ENCODE results near the gene ASIC4.

ASIC4 gene

DNA sequence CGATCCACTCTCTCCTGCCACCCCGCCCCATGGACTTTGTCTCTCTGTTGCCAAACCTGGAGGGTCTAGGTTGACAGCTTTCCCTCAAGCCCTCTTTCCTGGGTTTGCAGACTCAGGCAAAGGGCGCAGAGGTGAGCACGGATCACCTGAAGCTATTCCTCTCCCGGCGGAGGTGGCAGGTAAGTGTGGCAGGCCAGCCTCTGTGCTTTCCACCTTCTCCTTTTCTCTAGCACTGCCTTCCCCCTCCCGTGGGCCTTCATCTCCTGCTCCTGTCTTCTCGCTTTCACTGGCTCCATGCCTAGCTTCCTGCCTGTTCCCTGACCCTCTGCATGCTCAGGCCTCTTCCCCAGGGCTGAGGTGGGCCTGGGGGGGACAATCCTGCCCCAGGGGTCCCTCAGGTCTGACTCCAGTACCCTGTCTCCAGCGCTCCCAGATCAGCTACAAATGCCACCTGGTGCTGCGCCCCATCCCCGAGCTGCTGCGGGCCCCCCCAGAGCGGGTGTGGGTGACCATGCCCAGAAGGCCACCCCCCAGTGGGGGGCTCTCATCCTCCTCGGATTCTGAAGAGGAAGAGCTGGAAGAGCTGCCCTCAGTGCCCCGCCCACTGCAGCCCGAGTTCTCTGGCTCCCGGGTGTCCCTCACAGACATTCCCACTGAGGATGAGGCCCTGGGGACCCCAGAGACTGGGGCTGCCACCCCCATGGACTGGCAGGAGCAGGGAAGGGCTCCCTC, 31.4 kb upstream of the ASIC4 start:
- DNase-seq: no peak

DNA sequence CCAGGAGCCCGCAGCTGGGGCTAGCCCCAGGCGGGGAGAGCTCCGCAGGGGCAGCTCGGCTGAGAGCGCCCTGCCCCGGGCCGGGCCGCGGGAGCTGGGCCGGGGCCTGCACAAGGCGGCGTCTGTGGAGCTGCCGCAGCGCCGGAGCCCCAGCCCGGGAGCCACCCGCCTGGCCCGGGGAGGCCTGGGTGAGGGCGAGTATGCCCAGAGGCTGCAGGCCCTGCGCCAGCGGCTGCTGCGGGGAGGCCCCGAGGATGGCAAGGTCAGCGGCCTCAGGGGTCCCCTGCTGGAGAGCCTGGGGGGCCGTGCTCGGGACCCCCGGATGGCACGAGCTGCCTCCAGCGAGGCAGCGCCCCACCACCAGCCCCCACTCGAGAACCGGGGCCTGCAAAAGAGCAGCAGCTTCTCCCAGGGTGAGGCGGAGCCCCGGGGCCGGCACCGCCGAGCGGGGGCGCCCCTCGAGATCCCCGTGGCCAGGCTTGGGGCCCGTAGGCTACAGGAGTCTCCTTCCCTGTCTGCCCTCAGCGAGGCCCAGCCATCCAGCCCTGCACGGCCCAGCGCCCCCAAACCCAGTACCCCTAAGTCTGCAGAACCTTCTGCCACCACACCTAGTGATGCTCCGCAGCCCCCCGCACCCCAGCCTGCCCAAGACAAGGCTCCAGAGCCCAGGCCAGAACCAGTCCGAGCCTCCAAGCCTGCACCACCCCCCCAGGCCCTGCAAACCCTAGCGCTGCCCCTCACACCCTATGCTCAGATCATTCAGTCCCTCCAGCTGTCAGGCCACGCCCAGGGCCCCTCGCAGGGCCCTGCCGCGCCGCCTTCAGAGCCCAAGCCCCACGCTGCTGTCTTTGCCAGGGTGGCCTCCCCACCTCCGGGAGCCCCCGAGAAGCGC, 30.6 kb upstream of the ASIC4 start:
- DNase-seq: peak; percentile 66

DNA sequence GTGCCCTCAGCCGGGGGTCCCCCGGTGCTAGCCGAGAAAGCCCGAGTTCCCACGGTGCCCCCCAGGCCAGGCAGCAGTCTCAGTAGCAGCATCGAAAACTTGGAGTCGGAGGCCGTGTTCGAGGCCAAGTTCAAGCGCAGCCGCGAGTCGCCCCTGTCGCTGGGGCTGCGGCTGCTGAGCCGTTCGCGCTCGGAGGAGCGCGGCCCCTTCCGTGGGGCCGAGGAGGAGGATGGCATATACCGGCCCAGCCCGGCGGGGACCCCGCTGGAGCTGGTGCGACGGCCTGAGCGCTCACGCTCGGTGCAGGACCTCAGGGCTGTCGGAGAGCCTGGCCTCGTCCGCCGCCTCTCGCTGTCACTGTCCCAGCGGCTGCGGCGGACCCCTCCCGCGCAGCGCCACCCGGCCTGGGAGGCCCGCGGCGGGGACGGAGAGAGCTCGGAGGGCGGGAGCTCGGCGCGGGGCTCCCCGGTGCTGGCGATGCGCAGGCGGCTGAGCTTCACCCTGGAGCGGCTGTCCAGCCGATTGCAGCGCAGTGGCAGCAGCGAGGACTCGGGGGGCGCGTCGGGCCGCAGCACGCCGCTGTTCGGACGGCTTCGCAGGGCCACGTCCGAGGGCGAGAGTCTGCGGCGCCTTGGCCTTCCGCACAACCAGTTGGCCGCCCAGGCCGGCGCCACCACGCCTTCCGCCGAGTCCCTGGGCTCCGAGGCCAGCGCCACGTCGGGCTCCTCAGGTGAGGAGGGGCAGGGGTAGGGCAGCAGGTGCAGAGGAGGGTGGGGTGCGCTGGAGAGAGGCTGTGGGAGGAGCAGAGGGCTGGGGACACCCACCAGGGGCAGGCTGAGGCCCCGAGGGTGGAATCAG, 29.7 kb upstream of the ASIC4 start:
- peak; percentile 77 for DNase-seq

DNA sequence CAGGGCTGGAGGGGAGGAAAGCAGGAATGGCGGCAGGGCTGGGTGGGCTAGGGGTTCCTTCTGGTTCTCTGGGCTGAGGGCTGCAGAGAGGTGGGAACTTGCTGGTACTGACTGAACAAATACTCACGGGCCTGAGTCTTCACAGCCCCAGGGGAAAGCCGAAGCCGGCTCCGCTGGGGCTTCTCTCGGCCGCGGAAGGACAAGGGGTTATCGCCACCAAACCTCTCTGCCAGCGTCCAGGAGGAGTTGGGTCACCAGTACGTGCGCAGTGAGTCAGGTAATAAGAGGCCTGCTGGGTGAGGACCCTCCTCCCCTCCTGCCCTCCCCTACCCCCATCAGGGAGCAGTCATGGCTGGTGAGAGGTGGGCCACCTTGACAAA, 29.1 kb upstream of the ASIC4 start:
- DNase-seq: no peak

DNA sequence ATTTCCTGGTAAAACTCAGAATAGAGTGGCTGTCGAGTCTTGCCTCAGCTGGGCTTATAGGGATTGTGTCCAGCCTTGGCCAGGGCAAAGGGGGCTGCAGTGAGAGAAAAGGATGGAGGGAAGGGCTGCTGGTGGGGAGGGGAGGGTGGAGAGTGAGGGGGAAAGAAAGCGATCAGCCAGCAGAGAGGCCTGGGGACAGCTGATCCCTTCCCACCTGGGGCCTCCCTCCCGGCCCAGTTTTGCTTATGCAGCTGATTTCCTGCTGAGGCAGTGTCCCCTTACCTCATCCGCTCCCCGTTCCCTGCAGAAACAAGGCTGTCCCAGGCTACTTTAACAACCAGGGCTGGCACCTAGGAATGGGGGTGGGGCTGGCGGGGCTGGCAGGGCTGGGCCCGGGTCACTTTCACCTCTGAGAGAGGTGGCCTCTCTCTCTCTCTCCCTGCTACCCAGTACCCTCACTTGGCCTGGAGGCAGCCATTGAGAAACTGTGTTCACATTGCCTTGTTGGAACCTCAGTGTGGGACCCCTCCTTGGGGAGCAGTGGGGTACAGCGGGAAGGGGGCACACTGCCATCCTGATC, 27.8 kb upstream of the ASIC4 start:
- peak; percentile 43 for DNase-seq

DNA sequence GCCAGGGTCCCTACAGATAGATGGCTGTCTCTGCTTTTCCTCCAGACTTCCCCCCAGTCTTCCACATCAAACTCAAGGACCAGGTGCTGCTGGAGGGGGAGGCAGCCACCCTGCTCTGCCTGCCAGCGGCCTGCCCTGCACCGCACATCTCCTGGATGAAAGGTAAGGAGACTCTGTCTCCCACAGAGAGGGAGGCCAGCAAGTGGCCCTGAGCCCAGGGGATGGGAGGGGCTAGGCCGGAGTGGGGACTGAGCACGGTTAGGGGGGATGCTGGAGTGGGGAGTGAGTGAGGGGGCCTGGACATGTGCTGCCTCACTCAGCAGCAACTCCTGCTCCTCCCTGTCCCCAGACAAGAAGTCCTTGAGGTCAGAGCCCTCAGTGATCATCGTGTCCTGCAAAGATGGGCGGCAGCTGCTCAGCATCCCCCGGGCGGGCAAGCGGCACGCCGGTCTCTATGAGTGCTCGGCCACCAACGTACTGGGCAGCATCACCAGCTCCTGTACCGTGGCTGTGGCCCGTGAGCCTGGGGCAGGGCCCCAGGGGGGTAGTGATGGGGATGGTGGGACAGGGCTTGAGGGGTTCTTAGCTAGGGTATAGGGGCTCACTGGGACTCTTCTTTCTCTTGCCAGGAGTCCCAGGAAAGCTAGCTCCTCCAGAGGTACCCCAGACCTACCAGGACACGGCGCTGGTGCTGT, 26.0 kb upstream of the ASIC4 start:
- no peak for DNase-seq

DNA sequence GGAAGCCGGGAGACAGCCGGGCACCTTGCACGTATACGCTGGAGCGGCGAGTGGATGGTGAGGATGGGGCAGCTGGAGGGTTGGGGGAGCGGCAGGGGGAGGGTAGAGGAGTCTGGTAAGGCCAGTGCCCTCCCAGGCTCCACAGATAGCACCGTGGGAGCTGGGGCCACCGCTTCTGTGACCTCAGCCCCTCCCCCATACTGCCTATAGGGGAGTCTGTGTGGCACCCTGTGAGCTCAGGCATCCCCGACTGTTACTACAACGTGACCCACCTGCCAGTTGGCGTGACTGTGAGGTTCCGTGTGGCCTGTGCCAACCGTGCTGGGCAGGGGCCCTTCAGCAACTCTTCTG, 25.5 kb upstream of the ASIC4 start:
- DNase-seq: no peak

DNA sequence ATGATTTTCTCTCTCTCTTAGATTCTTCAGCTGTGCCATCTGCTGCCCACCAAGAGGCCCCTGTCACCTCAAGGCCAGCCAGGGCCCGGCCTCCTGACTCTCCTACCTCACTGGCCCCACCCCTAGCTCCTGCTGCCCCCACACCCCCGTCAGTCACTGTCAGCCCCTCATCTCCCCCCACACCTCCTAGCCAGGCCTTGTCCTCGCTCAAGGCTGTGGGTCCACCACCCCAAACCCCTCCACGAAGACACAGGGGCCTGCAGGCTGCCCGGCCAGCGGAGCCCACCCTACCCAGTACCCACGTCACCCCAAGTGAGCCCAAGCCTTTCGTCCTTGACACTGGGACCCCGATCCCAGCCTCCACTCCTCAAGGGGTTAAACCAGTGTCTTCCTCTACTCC, 25.0 kb upstream of the ASIC4 start:
- no peak for DNase-seq

DNA sequence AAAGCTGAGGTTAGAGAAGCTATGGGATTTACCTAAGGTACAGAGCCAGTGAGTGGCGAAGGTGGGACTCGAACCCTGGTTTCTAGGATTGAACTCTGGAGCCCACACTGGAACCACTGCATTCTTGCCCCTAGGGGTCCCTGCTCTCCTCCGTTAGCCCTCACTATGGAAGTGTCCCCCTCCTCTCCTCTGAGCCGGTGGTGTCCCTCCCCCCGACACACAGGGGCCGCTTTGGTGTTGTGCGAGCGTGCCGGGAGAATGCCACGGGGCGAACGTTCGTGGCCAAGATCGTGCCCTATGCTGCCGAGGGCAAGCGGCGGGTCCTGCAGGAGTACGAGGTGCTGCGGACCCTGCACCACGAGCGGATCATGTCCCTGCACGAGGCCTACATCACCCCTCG, 24.1 kb upstream of the ASIC4 start:
- no peak for DNase-seq

DNA sequence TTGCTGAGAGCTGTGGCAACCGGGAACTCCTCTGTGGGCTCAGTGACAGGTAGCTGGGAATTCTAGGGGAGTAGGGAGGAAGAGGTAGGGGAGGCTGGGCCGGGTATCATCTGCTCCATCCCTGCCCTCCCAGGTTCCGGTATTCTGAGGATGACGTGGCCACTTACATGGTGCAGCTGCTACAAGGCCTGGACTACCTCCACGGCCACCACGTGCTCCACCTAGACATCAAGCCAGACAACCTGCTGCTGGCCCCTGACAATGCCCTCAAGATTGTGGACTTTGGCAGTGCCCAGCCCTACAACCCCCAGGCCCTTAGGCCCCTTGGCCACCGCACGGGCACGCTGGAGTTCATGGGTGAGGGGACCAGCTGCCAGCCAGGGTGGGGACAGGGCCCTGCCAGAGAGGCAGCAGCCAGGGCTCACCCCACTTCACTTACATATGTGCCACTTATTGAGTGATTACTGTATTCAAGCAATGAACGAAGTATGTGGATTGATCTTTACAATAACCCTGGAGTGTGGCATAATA, 23.6 kb upstream of the ASIC4 start:
- no peak for DNase-seq

DNA sequence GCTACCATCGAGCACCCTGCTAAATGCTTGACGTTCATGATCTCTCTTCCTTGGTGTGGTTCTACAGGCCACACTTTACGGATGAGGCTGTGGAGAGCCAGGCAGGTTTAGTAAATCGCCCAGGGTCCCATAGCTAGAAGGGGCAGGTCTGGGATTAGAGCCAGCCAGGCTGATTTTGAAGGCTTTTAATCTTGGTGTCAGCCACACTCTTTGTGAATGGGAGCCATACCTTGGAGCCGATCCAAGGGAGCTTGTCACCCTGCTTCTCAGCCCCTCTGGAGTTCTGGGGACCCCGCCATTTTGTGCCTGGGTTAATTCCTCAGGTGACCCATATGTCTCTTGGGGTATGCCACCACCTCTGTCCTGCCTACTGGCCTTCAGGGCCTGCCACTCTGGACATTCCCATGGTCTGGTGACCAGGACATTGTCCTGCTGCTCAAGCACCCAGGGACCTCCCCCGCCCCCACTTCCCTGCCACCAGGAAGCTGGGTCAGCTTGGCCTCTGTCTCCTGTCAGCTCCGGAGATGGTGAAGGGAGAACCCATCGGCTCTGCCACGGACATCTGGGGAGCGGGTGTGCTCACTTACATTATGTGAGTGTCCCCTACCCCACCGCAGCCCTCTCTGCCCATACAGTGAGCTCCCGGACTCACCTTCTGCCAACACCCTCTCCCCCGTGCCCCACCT, 22.9 kb upstream of the ASIC4 start:
- DNase-seq: no peak

DNA sequence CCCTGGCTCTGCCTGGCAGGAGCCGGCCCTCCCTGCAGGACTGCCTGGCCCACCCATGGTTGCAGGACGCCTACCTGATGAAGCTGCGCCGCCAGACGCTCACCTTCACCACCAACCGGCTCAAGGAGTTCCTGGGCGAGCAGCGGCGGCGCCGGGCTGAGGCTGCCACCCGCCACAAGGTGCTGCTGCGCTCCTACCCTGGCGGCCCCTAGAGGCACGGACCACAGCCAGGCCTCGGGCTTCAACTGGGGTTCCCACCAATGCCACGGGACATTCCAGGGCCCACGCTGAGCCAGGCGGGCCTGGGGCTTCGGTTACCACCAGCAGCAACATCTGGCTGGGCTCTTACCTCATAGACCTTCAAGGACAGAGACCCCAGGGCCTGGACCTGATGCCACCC, 21.7 kb upstream of the ASIC4 start:
- DNase-seq: no peak

DNA sequence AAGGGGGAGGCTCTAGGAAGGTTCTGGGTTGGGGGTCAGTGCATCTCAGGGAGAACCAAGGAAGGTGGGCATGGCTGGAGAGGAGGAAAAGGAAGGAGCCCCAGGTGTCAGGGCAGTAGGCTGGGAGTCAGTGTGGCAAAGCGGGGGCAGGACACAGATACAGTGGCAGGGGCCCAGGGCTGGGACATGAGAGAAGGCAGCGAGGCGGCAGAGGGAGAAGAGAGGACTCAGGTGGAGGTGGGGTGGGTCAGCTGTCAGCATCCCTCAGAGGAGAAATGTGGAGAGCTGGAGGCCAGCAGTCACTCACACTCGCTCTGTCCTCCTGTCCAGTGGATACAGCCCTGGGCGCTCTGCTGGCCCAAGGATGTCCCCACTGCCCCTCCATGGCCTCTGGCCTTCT, 21.2 kb upstream of the ASIC4 start:
- no peak for DNase-seq

DNA sequence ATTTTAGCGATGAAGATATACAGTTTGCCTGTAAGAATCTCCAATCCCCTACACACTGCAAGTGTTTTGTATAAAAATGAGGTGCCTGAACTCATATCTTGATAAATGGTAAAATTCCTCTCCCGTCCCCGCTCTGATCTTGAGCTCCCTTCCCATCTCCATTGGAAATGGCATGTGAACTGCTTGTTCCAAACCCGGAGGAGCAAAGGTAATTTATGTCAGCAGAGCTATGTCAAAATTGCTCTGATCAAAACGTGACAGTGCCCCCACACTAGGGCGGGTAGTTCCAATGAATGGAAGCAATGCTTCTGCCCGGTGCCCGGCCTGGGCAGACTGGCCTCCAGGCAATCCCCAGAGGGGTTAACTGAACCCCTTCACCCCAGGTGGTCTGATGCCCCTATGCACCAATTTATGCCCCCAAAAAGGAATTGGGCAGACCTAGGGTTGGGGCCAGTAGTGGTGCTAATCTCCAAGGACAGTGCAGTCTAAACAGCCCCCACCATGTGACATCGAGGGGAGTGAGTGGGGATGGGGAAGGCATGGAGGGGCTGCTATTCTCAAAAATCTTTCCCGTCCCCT, 19.2 kb upstream of the ASIC4 start:
- no peak for DNase-seq

DNA sequence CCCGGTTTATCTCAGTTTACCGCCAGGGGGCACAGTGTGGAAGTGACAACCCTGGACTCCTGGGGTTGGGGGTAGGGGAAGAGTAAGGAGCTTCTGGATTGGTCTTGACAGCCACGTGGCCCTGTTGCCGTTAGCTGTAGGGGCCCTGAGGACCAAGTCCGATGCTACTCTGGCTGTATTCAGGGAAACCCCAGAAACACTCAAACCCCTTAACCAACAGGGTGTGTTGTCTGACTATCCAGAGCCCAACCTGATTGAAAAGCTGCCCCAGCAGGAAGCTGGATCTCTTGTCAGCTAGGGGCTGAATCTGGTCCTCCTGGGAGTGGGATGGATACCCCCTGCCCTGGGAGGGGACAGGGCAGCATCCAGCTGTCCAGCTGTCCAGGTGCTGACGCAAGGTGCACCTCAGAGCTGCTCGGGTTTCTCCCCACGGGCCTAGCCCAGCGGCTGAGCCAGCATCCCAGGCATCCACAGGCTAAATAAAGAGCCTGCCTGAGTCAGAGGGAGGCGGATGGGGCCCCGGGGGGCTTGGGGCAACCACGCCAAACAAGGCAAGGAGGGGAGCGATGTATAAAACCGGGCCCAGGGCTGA, 18.7 kb upstream of the ASIC4 start:
- DNase-seq: peak; percentile 68

DNA sequence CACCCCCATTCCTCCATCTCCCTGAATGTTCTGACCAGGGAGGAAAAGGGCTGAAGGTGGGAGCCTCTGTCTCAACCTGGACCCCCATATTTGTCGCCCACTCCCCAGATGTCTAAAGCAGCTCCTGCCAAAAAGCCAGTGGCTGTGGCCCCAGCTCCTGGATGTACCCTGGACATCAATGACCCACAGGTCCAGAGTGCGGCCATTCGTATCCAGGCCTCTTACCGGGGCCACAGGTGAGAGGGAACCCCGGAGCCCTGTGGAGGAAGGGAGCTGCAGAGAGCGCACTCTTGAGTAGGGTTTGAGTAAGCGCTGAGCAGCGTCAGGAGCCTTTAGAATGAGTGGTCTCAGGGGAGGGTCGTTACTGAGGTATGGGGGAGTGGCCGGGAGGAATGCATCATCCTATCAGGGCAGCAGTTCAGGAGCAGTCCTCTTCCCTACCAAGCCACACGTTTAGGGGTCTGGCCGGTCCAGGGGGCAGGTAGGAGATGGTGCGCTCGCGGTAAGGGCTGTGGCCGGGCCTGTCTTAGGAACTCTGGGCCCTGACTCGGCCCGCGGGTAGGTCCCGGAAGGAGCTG, 17.9 kb upstream of the ASIC4 start:
- DNase-seq: no peak

DNA sequence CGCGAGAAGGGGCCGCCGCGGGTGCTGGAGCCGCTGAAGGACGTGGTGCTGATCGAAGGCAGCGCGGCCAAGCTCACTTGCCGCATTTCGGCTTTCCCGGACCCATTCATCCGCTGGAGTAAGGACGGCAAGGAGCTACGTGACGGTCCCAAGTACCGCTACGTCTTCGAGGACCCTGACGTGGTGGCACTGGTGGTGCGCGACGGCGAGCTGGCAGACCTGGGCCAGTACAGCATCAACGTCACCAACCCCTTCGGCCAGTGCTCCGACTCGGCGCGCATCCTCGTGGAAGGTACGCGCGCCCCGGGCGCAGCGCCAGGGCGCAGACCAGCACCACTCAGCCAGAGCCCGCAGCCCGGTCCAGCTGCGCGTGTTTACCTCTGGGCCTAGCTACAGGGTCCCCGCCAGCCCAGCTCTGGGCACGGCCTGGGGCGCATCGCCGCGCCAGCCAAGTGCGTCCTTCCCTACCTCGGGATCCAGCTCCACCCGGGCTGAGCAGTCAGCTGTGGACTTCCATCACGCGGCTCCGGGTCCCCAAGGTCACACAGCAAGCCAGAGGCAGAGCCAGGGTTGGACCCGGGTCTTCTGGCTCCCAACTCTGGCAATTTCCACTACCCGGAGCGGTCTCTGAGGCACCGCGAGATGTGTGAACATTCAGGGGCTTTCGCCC, 17.3 kb upstream of the ASIC4 start:
- DNase-seq: peak; percentile 67

DNA sequence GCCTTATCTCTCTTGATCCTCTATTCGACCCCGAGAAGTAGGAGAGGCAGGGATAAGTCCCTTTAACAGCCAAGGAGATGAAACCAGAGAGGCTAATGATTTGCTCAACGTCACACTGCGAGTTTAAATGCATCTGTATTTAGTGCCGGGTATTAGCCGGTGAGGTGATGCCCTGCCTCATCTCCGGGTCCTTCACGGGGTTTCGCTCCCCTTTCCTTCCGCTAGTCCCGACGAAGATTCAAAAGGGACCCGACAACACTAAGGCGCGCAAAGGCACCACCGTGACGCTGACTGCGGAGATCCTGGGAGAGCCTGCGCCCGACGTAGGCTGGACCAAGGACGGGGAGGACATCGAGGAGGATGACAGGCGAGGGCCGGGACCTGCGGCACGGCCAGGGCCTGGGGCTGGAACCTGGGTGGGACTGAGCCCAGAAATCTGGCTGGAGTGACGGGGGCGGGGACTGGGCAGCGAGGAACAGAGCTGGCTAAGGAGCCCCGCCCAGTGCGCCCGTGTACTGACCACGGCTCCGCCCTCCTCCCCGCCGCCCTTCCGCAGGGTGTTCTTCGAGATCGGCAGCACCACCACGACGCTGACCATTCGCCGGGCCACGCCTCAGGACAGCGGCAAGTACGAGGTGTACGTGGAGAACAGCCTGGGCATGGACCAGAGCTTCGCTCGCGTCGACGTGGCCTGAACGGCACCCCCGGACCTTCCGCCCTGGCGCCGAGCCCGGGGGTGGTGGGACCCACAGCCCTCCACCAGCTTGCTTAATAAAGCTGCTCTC, 16.6 kb upstream of the ASIC4 start:
- peak; percentile 43 for DNase-seq

Measured in retina (tissue), 1 donor.